Natural killer cell (primary cell): ENCODE results near the gene WDR54. TPM values are rescaled to one million over a fixed set of nuclear protein-coding genes. Genes with fewer than 3 reads are reported as not detected.

ENCODE experiments used
- ATAC-seq, 3 donors: fragments of 150-1000 bp in 2 of 3; fragments of 200-7000 bp in 1 of 3; cut with Tn5 transposase; 1 replicate in 1 of 3; 2 replicates in 2 of 3; pipeline ENCODE4 v1.10.0; 2021; ENCODE audit warnings: mild to moderate bottlenecking in 2 of 3, moderate library complexity in 2 of 3
- DNase-seq, 2 donors: peaks; one replicate each; pipeline versions ENCODE4 v3.0.0 to v3.0.0-alpha.2; 2013 to 2021; ENCODE audit warnings: mixed read lengths in 1 of 2
- H3K27ac ChIP-seq: one replicate; pipeline ENCODE4 v1.5.1; 2013; ENCODE audit warnings: mild to moderate bottlenecking, low read length
- H3K27me3 ChIP-seq: one replicate; pipeline ENCODE4 v1.6.1; 2013; ENCODE audit warnings: low read length; ENCODE audit not compliant: control insufficient read depth, insufficient read depth
- H3K36me3 ChIP-seq: one replicate; pipeline ENCODE4 v1.6.1; 2013; ENCODE audit warnings: low read length; ENCODE audit not compliant: control insufficient read depth, insufficient read depth
- H3K4me1 ChIP-seq: one replicate; pipeline ENCODE4 v1.6.1; 2013; ENCODE audit warnings: low read length; ENCODE audit not compliant: control insufficient read depth, insufficient read depth
- H3K4me3 ChIP-seq: one replicate; pipeline ENCODE4 v1.5.1; 2013; ENCODE audit warnings: low read length
- H3K9me3 ChIP-seq: one replicate; pipeline ENCODE4 v1.6.1; 2013; ENCODE audit warnings: low read length; ENCODE audit not compliant: control insufficient read depth, insufficient read depth
- H3K27ac Mint-ChIP-seq, 2 donors: one replicate each; pipeline ENCODE4 v1.8.0; 2022; ENCODE audit warnings: mild to moderate bottlenecking in 2 of 2, mixed read lengths in 2 of 2, moderate library complexity in 1 of 2
- H3K27me3 Mint-ChIP-seq, 2 donors: one replicate each; pipeline ENCODE4 v1.8.0; 2022; ENCODE audit warnings: low read depth in 2 of 2, mixed read lengths in 2 of 2
- H3K36me3 Mint-ChIP-seq: one replicate; pipeline ENCODE4 v1.8.0; 2022; ENCODE audit warnings: mixed read lengths
- H3K4me1 Mint-ChIP-seq, 2 donors: one replicate each; pipeline ENCODE4 v1.8.0; 2022; ENCODE audit warnings: mixed read lengths in 2 of 2
- H3K4me3 Mint-ChIP-seq: one replicate; pipeline ENCODE4 v1.8.0; 2022; ENCODE audit warnings: mild to moderate bottlenecking, moderate library complexity, mixed read lengths
- H3K9me3 Mint-ChIP-seq, 2 donors: one replicate each; pipeline ENCODE4 v1.8.0; 2022; ENCODE audit warnings: mixed read lengths in 2 of 2
- WGBS: methylation state at CpG from one replicate; pipeline ENCODE4 v1.1.7; 2013; ENCODE audit warnings: missing lambda C conversion rate; ENCODE audit not compliant: insufficient coverage; 5-methylcytosine and 5-hydroxymethylcytosine counted together
- intact Hi-C: fragments of 100-400 bp; cut with micrococcal nuclease; formaldehyde crosslinking; loops from one replicate; pipeline ENCODE4 v1.14.2; 2022
- total RNA-seq, 4 donors: library from RNA; stranded (reverse); fragments of 120-200 nt in 1 of 4; gene quantifications; one replicate each; pipeline versions ENCODE4 v1.2.3 to v1.2.4, GENCODE V29; 2013 to 2022
- TF ChIP-seq, protein P1 (sequence below): fragments of 200-600 bp; IDR thresholded peaks from one replicate; pipeline ENCODE4 v1.8.0; 2022; ENCODE audit warnings: antibody characterized with exemption

The WDR54 gene
- total RNA-seq, 3 donors from 2014 or later (not counting 1 experiment from before 2014, with no cell fraction given), result 28.0 to 35.3 (median 28.0) TPM

DNA sequence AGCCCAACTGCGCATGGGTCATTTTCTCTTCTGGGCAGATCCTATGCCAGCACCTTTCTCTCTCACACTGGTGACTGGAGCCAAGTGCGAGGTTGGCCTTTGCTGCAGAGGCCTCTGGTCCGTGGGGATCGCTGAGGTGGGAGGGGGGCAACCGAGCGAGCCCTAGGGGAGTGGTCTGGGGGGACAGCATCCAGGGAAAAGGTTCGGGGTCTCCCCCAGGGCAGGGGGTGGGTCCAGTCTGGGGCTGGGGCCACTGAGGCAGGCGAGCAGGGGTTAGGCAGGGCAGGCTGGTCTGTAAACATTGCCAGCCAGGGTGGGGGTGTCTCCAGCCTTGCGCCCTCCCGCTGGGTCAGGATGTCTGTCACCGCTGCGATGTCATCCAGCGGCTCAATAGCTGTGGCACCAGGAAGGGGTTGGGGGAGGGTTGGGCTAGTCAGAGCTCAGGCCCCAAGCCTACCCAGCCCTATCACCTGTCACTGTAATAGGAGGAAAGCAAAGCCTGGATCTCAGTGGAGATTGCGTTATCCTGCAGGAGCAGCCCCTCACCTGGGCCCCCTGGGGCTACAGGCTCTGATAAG lies 4.7 kb downstream of the WDR54 start:
- H3K4me1 Mint-ChIP-seq, result peaks cover 8 to 16% of the 10 kb centered on the region in 2 donors
- TF ChIP-seq, protein P1, sequence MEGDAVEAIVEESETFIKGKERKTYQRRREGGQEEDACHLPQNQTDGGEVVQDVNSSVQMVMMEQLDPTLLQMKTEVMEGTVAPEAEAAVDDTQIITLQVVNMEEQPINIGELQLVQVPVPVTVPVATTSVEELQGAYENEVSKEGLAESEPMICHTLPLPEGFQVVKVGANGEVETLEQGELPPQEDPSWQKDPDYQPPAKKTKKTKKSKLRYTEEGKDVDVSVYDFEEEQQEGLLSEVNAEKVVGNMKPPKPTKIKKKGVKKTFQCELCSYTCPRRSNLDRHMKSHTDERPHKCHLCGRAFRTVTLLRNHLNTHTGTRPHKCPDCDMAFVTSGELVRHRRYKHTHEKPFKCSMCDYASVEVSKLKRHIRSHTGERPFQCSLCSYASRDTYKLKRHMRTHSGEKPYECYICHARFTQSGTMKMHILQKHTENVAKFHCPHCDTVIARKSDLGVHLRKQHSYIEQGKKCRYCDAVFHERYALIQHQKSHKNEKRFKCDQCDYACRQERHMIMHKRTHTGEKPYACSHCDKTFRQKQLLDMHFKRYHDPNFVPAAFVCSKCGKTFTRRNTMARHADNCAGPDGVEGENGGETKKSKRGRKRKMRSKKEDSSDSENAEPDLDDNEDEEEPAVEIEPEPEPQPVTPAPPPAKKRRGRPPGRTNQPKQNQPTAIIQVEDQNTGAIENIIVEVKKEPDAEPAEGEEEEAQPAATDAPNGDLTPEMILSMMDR, result no peak
- no peaks in the 10 kb centered on the region for H3K36me3 Mint-ChIP-seq
- no peak overlapping the region for H3K27ac ChIP-seq
- peak overlapping the region in 1 of 2 donors; percentile 96 for H3K27ac Mint-ChIP-seq
- H3K9me3 Mint-ChIP-seq, result no peaks in the 10 kb centered on the region
- DNase-seq (no peak), ATAC-seq (no peak)
- no peaks in the 10 kb centered on the region for H3K27me3 Mint-ChIP-seq
- WGBS, result 91% methylated on average over 14 of the region's 14 CpGs
- H3K36me3 ChIP-seq, result peaks cover 11% of the 10 kb centered on the region
- H3K4me3 Mint-ChIP-seq, result no peak overlapping the region
- intact Hi-C loops, result no loop called here
- peaks cover 7% of the 10 kb centered on the region for H3K4me1 ChIP-seq
- no peak overlapping the region for H3K4me3 ChIP-seq
- H3K9me3 ChIP-seq, result no peaks in the 10 kb centered on the region
- H3K27me3 ChIP-seq, result no peaks in the 10 kb centered on the region

DNA sequence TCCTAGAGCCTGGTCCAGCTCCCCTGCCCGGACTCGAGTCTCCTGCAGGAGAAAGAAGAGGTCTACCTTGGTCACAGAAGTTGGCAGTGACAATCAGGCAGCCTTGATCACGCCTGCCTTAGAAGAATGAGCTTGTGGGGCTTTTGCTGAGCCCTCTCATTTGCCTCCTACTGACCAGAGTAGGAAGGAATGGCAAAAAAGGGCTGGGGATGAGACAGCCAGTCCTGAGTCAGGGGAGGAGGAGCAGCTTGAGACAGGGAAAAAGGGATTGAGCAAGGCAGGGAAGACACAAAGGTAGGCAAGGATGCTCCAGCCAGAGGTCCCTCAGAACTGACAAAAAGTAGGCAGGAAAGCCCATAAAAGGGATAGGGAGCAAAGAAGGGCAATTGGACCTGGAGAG lies 6.0 kb downstream of the WDR54 start:
- no peak overlapping the region for H3K4me3 ChIP-seq
- no peaks in the 10 kb centered on the region for H3K4me1 ChIP-seq
- peaks cover 11% of the 10 kb centered on the region for H3K36me3 ChIP-seq
- Mint-ChIP-seq H3K4me1 (peaks cover 0 to 6% of the 10 kb centered on the region in 2 donors), H3K36me3 (no peaks in the 10 kb centered on the region), H3K4me3 (no peak overlapping the region), H3K27ac (peak overlapping the region; percentile 17 to 96), H3K9me3 (no peaks in the 10 kb centered on the region), H3K27me3 (no peaks in the 10 kb centered on the region)
- no peak overlapping the region for H3K27ac ChIP-seq
- DNase-seq (no peak), ATAC-seq (no peak)
- TF ChIP-seq, protein P1, result no peak
- intact Hi-C loops, result no loop called here
- H3K9me3 ChIP-seq, result no peaks in the 10 kb centered on the region
- no peaks in the 10 kb centered on the region for H3K27me3 ChIP-seq
- 88% methylated on average over 3 of the region's 3 CpGs for WGBS

DNA sequence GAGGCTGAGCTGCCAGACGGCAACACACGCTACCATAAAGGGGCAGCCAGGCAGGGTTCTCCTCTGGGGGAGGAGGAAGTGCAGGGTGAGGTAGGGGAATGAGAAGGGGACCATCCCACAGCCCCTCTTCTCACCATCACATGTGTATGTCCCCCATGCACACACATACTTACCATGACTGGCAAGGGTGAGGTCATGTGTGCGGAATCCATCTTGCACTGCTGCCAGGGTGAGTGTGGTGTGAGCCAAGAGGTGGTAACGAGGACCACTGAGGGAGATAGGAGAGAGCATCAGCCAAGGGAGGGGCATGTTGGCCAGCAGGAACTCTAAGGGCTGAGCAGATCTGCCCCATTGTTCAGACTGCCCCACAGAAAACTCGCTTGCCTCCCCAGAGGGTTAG lies 7.1 kb downstream of the WDR54 start:
- H3K4me1 ChIP-seq, result no peaks in the 10 kb centered on the region
- Mint-ChIP-seq H3K9me3 (no peaks in the 10 kb centered on the region), H3K27me3 (no peaks in the 10 kb centered on the region), H3K36me3 (no peaks in the 10 kb centered on the region), H3K4me1 (no peaks in the 10 kb centered on the region), H3K4me3 (no peak overlapping the region), H3K27ac (peak overlapping the region in 1 of 2 donors; percentile 5)
- H3K4me3 ChIP-seq, result no peak overlapping the region
- intact Hi-C loops, result no loop called here
- ATAC-seq, result no peak
- H3K9me3 ChIP-seq, result no peaks in the 10 kb centered on the region
- 91% methylated on average over 3 of the region's 5 CpGs for WGBS
- DNase-seq, result no peak
- H3K27ac ChIP-seq, result no peak overlapping the region
- H3K36me3 ChIP-seq, result peaks cover 11% of the 10 kb centered on the region
- no peaks in the 10 kb centered on the region for H3K27me3 ChIP-seq
- TF ChIP-seq, protein P1, result no peak
